AG04449 (cell line): ENCODE results near the gene CYP4F22.

Experiments
- CTCF ChIA-PET: fragments of 350-600 bp; formaldehyde crosslinking; extraction: SDS; loops from one replicate; lab custom pipeline; 2021; ENCODE audit warnings: antibody characterized with exemption; lab: Yijun Ruan, JAX
- POLR2A ChIA-PET: fragments of 400-600, 350-600 bp; formaldehyde crosslinking; extraction: SDS; loops from one replicate; lab custom pipeline; 2020; ENCODE audit warnings: antibody characterized with exemption, inconsistent platforms; lab: Yijun Ruan, JAX
- DNase-seq: peaks from one replicate; pipeline ENCODE4 v3.0.0-alpha.2; 2010; ENCODE audit warnings: low read depth, low spot score
- H3K4me3 ChIP-seq: 2 replicates; pipeline ENCODE4 v1.5.1; 2011; ENCODE audit warnings: low read depth, mild to moderate bottlenecking, control low read depth, low read length
- CTCF ChIP-seq: IDR thresholded peaks from one replicate; pipeline ENCODE4 v1.5.1; 2011; ENCODE audit warnings: mild to moderate bottlenecking, moderate library complexity, low read length, control low read depth, inconsistent platforms; ENCODE audit not compliant: insufficient read depth; ENCODE audit errors: missing control alignments

CYP4F22 gene

GRCh38 chr19:15576526-15577156, 68.3 kb downstream of the CYP4F22 start:
- ChIA-PET CTCF (no interaction called here), POLR2A (no interaction called here)
- DNase-seq = no peak
- no peak for TF ChIP-seq CTCF
- no peak overlapping the region for H3K4me3 ChIP-seq

GRCh38 chr19:15577184-15577771, 69.0 kb downstream of the CYP4F22 start:
- no peak for DNase-seq
- POLR2A ChIA-PET = no interaction called here
- CTCF ChIA-PET = no interaction called here
- no peak for TF ChIP-seq CTCF
- H3K4me3 ChIP-seq = no peak overlapping the region

GRCh38 chr19:15583346-15583745, 75.0 kb downstream of the CYP4F22 start:
- CTCF ChIA-PET = no interaction called here
- TF ChIP-seq CTCF = no peak
- POLR2A ChIA-PET = no interaction called here

GRCh38 chr19:15584095-15584494, 75.8 kb downstream of the CYP4F22 start:
- CTCF ChIA-PET = no interaction called here
- no peak for DNase-seq
- no peak overlapping the region for H3K4me3 ChIP-seq
- no peak for TF ChIP-seq CTCF
- POLR2A ChIA-PET = no interaction called here

More at GRCh38 chr19:15583346-15583745, 75.0 kb downstream of the CYP4F22 start:
- DNase-seq = no peak
- H3K4me3 ChIP-seq = no peak overlapping the region

GRCh38 chr19:15584541-15585115, 76.3 kb downstream of the CYP4F22 start:
- POLR2A ChIA-PET = no interaction called here
- H3K4me3 ChIP-seq = no peak overlapping the region; the same call in 1 of the 2 replicates
- no peak for DNase-seq
- CTCF ChIA-PET = no interaction called here
- TF ChIP-seq CTCF = peak; percentile 92

GRCh38 chr19:15587663-15588062, 79.3 kb downstream of the CYP4F22 start:
- ChIA-PET CTCF (no interaction called here), POLR2A (no interaction called here)
- no peak overlapping the region for H3K4me3 ChIP-seq
- no peak for DNase-seq
- TF ChIP-seq CTCF = no peak
